Measurements from ENCODE around the gene ADAMTS7. TPM values are rescaled to one million over a fixed set of nuclear protein-coding genes. Genes with fewer than 3 reads are reported as not detected.
"Not testable (repeated sequence)": the region's sequence is repeated elsewhere in the genome, so short reads cannot be mapped to it uniquely, and the experiment has no call there.

The ADAMTS7 gene
- total and polyA plus RNA-seq, 8 donors, result 0.31 to 102 (median 2.3) TPM

DNA sequence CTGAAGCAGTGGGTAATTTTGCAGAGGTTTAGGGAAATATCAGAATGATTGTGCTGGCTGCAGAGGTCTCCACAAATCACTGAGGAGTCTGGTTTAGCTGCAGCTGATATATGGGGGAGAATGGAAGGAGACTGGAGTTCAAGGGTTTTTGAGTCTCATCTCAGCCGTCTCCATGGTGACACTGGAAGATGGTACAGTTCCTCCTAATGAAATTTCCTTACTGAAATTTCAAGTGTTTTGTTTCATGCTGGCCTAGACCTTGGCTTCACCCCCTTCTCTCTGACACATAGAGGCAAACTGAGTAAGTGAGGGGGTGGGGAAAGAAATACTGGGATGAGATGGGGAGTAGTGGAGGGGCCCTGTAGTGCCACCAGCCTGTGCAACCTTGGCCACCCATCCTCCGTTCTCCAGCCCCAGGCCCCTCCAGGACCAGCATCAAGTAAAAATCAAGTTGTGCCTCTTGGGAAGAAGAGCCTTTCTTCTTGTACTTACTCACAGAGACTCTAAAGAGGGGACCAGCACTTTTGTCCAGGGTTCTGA lies 43.6 kb upstream of the ADAMTS7 start:
- DNase-seq, result no peak
- Histone ChIP-seq H3K36me3 (no peaks in the 10 kb centered on the region), H3K27me3 (no peaks in the 10 kb centered on the region), H3K27ac (no peak overlapping the region), H3K4me3 (no peak overlapping the region), H3K9me3 (no peaks in the 10 kb centered on the region), H3K4me1 (peaks cover 0 to 10% (median 2%) of the 10 kb centered on the region in 4 donors)
- intact Hi-C loops (cut with DNase I; ENCODE audit: low total_unique reads), result no loop called here
- WGBS, 5 donors, result 88 to 98% (median 90%) methylated on average over 2 of the region's 2 CpGs
- TF ChIP-seq EP300 (IDR thresholded peaks at IDR 0.05) (no peak), POLR2AphosphoS5 (IDR thresholded peaks at IDR 0.05) (no peak), POLR2A (IDR thresholded peaks at IDR 0.05) (no peak)
- TF ChIP-seq, protein P1, sequence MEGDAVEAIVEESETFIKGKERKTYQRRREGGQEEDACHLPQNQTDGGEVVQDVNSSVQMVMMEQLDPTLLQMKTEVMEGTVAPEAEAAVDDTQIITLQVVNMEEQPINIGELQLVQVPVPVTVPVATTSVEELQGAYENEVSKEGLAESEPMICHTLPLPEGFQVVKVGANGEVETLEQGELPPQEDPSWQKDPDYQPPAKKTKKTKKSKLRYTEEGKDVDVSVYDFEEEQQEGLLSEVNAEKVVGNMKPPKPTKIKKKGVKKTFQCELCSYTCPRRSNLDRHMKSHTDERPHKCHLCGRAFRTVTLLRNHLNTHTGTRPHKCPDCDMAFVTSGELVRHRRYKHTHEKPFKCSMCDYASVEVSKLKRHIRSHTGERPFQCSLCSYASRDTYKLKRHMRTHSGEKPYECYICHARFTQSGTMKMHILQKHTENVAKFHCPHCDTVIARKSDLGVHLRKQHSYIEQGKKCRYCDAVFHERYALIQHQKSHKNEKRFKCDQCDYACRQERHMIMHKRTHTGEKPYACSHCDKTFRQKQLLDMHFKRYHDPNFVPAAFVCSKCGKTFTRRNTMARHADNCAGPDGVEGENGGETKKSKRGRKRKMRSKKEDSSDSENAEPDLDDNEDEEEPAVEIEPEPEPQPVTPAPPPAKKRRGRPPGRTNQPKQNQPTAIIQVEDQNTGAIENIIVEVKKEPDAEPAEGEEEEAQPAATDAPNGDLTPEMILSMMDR (IDR thresholded peaks at IDR 0.05), result no peak

DNA sequence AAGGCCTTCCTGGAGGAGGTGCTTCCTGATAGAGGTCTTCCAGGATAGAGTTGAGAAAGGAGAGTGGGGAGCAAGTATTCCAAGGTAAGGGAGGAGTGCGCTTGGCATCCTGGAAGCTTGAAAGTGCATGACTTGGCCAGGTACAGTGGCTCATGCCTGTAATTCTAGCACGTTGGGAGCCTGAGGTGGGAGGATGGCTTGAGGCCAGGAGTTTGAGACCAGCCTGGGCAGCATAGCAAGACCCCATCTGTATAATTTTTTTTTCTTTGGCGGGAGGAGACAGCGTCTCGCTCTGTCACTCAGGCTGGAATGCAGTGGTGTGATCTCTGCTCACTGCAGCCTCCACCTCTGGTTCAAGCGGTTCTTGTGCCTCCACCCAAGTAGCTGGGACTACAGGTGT lies 42.2 kb upstream of the ADAMTS7 start:
- DNase-seq, result no peak
- Histone ChIP-seq H3K4me3 (no peak overlapping the region), H3K4me1 (peaks cover 0 to 10% (median 0%) of the 10 kb centered on the region in 4 donors), H3K36me3 (no peaks in the 10 kb centered on the region), H3K27ac (no peak overlapping the region), H3K27me3 (no peaks in the 10 kb centered on the region), H3K9me3 (no peaks in the 10 kb centered on the region)
- 92 to 99% (median 95%) methylated on average over 6 of the region's 6 CpGs for WGBS, 5 donors
- intact Hi-C loops (cut with DNase I; ENCODE audit: low total_unique reads), result no loop called here
- TF ChIP-seq, protein P1 (IDR thresholded peaks at IDR 0.05), result no peak
- TF ChIP-seq POLR2AphosphoS5 (IDR thresholded peaks at IDR 0.05) (no peak), EP300 (IDR thresholded peaks at IDR 0.05) (no peak), POLR2A (IDR thresholded peaks at IDR 0.05) (no peak)

DNA sequence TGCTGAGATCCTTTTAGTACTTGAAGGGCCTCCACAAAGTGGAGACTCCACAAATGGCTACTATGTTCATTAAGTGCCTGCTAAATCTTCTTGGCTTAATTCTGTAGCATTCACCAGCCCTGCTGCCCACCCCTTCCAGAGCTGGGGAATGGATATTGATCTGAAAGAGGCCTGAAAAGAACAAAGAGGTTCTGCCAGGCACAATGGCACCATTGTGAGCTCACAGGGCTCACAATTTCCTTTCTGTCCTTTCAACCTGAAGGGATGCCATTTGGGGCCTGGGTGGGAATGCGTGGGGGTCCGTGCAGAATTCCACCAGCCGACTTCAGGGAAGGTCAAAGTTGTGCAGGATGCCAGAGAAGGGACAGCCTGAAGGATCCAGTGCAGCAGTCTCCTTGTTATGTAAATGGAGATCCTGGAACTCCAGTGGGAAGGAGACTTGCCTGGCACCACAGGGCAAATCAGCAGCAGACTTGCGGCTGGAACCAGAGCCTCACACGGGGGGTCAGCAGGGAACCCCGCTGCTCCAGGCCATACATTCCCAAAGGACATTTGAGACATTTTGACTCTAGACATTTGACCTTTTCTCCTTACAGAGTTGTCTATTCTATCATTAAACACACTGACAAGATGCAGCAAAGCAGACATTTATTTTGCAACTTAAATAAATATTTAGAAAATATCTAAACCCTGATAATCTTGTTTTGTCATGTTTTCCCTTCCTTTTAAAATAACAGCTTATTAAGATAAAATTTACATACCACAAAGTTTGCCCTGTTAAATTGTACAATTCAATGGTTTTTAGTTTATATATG lies 39.9 kb upstream of the ADAMTS7 start:
- H3K36me3 ChIP-seq, result no peaks in the 10 kb centered on the region
- peak in 1 of 2 donors; percentile 33 for DNase-seq
- intact Hi-C loops (cut with DNase I; ENCODE audit: low total_unique reads), result no loop called here
- H3K4me3 ChIP-seq, result no peak overlapping the region
- peaks cover 0 to 10% (median 0%) of the 10 kb centered on the region in 4 donors for H3K4me1 ChIP-seq
- H3K9me3 ChIP-seq, result no peaks in the 10 kb centered on the region
- H3K27me3 ChIP-seq, result no peaks in the 10 kb centered on the region
- no peak for TF ChIP-seq POLR2A (IDR thresholded peaks at IDR 0.05)
- TF ChIP-seq, protein P1 (IDR thresholded peaks at IDR 0.05), result no peak
- TF ChIP-seq EP300 (IDR thresholded peaks at IDR 0.05), result no peak
- no peak for TF ChIP-seq POLR2AphosphoS5 (IDR thresholded peaks at IDR 0.05)
- 31 to 37% (median 36%) methylated on average over 6 of the region's 6 CpGs for WGBS, 5 donors
- H3K27ac ChIP-seq, result no peak overlapping the region

DNA sequence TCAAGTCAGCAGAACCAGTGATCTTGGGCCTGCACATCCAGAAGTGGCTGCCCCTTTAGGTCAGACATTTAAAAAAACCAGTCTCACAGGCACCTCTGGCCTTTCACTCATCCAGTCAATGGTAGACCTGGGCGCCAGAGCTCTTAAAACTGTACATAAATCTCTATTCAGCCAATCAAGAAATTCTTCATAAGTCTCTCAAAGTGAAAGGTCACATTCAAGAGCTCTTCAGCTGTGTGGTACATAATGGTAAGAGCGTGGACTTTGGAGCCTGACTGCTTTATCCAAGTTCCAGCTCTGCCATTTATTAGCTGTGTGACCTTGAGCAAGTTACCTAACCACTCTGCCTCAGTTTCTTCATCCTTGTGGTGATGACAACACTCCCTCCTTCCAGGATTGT lies 39.1 kb upstream of the ADAMTS7 start:
- Histone ChIP-seq H3K36me3 (no peaks in the 10 kb centered on the region), H3K4me3 (no peak overlapping the region), H3K9me3 (no peaks in the 10 kb centered on the region), H3K27ac (no peak overlapping the region), H3K4me1 (peaks cover 0 to 10% (median 0%) of the 10 kb centered on the region in 4 donors), H3K27me3 (no peaks in the 10 kb centered on the region)
- TF ChIP-seq POLR2A (IDR thresholded peaks at IDR 0.05), result no peak
- DNase-seq, result peak in 1 of 2 donors; percentile 23
- WGBS, 5 donors, result 79 to 92% (median 86%) methylated on average over 2 of the region's 2 CpGs
- intact Hi-C loops (cut with DNase I; ENCODE audit: low total_unique reads), result no loop called here

DNA sequence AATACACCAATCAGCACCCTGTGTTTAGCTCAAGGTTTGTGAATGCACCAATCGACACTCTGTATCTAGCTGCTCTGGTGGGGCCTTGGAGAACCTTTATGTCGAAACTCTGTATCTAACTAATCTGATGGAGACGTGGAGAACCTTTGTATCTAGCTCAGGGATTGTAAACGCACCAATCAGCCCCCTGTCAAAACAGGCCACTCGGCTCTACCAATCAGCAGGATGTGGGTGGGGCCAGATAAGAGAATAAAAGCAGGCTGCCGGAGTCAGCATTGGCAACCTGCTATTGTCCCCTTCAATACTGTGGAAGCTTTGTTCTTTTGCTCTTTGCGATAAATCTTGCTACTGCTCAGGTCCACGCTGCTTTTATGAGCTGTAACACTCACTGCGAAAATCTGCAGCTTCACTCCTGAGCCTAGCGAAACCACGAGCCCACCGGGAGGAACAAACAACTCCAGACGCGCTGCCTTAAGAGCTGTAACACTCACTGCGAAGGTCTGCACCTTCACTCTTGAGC lies 36.2 kb upstream of the ADAMTS7 start:
- 54 to 68% (median 67%) methylated on average over 14 to 15 of the region's 15 CpGs for WGBS, 5 donors
- DNase-seq; intact Hi-C loops (cut with DNase I; ENCODE audit: low total_unique reads); H3K27me3 ChIP-seq; H3K9me3 ChIP-seq; H3K4me3 ChIP-seq; H3K36me3 ChIP-seq; H3K27ac ChIP-seq: not testable (repeated sequence)
- H3K4me1 ChIP-seq, result peaks cover 0 to 10% (median 0%) of the 10 kb centered on the region in 4 donors

DNA sequence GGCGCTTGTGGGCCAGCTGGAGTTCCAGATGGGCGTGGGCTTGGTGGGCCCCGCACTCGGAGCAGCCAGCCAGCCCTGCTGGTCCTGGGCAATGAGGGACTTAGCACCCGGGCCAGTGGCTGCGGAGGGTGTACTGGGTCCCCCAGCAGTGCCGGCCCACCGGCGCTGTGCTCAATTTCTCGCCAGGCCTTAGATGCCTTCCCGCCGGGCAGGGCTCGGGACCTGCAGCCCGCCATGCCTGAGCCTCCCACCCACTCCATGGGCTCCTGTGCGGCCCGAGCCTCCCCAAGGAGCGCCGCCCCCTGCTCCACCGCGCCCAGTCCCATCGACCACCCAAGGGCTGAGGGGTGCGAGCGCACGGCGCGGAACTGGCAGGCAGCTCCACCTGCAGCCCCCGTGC lies 35.6 kb upstream of the ADAMTS7 start:
- H3K27ac ChIP-seq; DNase-seq; H3K27me3 ChIP-seq; H3K36me3 ChIP-seq; H3K9me3 ChIP-seq; H3K4me3 ChIP-seq; intact Hi-C loops (cut with DNase I; ENCODE audit: low total_unique reads): not testable (repeated sequence)
- H3K4me1 ChIP-seq, result peaks cover 0 to 10% (median 0%) of the 10 kb centered on the region in 4 donors
- 94 to 100% (median 99%) methylated on average over 1 to 27 of the region's 27 CpGs for WGBS, 5 donors
